PC-9 (cell line): ENCODE data around the gene PTGER1.

Experiments
- EZH2 ChIP-seq: fragments of 200-600 bp; sonication (generic); IDR thresholded peaks from 2 replicates; pipeline ENCODE4 v1.8.0; 2017; ENCODE audit warnings: antibody characterized with exemption, low read depth
- TF ChIP-seq, protein P1 (sequence below): fragments of 200-600 bp; sonication (generic); conservative IDR thresholded peaks from 2 replicates; pipeline ENCODE4 v1.6.1; 2017; ENCODE audit warnings: mixed run types, antibody characterized with exemption, mild to moderate bottlenecking, moderate library complexity

DNA sequence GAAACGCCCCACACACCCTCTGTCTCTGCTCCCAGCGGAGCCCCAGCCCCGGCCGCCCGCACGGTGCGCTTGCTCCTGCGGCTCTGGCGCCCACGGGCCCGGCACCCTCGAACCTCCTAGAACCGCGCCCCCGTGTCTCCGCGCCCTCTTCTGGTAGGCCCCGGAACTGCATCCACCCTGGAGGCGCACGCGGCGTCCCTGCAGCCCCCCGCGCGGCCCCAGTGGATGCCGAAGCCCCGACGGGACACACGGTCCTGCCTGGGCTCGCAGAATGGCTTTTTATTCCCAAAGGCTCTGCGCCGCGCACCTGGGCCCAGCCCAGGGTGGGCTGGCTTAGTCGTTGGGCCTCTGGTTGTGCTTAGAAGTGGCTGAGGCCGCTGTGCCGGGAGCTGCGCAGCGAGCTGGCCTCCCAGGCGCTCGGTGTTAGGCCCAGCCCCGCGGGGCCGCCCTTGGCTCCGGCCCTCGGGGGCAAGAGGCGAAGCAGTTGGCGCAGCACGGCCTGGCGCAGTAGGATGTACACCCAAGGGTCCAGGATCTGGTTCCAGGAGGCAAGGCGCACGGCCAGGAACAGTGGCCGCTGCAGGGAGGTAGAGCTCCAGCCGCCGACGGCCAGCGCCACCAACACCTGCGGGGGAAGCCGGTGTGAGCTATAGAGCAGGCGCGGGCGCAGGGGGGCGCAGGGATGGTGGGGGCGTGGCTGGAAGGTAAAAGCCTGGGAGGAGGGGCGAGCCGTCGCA, 2.8 kb downstream of the PTGER1 start:
- TF ChIP-seq, protein P1, sequence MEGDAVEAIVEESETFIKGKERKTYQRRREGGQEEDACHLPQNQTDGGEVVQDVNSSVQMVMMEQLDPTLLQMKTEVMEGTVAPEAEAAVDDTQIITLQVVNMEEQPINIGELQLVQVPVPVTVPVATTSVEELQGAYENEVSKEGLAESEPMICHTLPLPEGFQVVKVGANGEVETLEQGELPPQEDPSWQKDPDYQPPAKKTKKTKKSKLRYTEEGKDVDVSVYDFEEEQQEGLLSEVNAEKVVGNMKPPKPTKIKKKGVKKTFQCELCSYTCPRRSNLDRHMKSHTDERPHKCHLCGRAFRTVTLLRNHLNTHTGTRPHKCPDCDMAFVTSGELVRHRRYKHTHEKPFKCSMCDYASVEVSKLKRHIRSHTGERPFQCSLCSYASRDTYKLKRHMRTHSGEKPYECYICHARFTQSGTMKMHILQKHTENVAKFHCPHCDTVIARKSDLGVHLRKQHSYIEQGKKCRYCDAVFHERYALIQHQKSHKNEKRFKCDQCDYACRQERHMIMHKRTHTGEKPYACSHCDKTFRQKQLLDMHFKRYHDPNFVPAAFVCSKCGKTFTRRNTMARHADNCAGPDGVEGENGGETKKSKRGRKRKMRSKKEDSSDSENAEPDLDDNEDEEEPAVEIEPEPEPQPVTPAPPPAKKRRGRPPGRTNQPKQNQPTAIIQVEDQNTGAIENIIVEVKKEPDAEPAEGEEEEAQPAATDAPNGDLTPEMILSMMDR = peak; percentile 94
- no peak for TF ChIP-seq EZH2
